SW480 (cell line): ENCODE results near the gene GCC2.
"Not testable (repeated sequence)": the region's sequence is repeated elsewhere in the genome, so short reads cannot be mapped to it uniquely, and the experiment has no call there.

Experiments
- DNase-seq: peaks from one replicate; pipeline ENCODE4 v3.0.0-alpha.2; 2016; ENCODE audit warnings: low spot score

The GCC2 gene

DNA sequence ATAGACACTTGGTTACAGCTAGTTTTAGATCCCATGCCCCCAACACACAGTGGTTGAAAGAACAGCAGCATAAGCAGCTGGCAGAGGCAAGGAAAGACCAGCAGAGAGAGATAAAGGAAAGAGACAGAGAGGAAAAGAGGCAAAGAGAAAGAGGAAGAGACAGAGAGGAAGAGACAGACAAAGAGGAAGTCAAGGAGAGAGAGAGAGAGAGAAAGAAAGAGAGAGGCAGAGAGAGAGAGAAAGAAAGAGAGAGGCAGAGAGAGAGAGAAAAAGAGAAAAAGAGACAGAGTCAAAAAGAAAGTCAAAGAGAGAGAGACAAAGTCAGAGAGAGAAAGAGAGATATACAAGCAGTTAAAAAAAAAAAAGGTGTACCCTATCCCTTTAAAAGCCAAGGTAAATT lies 76.3 kb downstream of the GCC2 start:
- not testable (repeated sequence) for DNase-seq

DNA sequence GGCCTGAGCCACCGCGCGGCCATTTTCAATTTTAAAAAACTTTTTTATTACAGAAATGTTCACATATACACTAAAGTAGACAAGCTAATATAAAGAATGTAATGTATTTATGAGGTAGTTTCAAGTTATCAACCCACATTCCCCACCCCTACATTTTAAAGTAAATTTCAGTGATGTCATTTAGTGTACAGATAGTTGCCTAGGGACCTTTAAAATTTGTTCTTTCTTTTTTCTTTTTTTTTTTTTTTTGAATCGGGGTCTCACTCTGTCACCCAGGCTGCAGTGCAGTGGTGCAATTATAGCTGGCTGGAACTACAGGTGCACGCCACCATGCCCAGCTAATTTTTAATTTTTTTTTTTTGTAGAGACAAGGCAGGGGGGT lies 82.7 kb downstream of the GCC2 start:
- DNase-seq, result no peak

DNA sequence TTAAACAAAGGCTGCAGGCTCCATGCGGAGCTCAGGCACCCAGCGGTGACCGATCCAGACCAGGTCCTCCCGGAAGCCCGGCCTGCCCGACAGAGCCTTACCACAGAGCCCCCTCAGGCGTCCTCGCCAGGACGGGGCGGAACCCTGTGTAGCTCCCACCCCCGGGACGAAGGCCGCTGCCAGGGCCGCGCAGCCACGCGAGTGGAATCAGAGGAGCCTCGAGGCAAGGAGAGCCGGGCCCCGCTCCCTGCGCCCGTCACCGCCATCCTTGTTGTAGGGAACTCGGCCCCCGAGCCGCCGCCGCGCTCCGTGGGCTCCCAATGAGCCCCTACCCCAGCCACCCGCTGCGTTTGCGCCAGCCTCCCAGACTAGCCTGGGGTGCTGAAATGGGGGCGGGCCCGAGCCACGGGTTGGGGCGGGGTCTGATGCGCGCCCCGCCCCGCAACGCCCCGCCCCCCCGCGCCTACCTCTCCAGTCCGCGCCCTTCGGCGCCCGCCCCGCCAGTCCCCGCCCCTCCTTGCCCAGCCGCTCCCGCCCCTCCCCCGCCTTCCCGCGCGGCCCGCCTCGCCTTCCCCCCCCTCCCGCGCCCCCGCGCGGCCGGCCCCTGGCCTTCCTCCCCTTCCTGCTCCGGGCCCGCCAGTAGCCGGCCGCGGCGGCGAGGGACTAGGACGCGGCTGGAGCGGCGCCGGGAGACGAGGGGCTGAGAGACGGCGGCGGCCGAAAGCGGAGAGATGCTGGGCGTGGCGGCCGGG lies 85.0 kb downstream of the GCC2 start, which contains the start of gene LIMS1:
Gene LIMS1, plus strand, starts transcription at position 639 of the 752 bp plus-strand sequence. Its CDS starts 93 bp downstream, at position 732.
- DNase-seq, result peak; percentile 91

DNA sequence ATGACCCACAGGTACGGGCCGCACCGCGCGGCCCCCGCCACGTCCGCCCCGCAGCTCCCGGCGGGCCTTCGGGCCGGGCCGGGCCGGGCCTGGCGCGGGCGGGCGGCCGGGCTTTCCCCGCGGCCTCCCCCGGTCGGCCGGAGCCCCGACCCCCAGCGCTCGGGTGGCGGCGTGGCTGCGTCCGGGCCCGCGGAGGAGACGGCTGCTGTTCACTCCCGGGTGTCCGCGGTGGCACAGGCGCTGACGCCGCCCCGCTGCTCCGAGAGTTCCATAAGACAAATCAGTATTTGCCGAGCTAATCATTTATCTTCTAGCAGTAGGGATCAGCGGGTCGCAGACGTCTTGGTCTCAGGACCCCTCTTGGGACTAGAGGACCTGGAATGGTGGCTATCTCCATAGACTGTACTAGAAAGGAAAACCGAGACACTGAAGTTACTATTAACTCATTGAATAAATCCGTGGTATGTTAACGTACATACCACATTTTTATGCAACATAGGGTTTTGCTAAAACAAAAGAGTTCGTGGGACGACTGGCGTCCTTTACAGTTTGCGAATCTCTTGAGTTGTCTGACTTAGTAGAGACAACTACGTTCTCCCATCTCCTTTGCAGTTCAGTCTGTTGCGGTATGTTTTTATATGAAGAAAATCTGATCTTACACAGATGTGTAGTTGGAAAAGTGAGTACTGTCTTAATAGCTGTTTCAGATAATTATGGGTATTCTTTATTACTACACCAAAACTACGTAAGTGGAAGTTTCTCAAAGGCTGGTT lies 85.8 kb downstream of the GCC2 start:
- peak; percentile 44 for DNase-seq

DNA sequence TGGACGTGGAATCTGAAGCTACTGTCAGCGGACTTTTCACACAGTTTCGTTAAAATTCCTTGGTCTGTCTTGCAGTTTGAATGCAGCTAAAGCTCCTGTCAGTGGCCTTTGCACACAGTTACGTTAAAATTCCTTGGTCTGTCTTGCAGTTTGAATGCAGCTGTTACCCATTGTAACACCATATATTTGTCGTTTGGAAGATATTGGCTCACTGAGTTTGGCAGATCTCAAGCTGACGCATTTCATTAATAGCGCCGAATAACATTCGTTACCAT lies 86.3 kb downstream of the GCC2 start:
- peak; percentile 18 for DNase-seq

DNA sequence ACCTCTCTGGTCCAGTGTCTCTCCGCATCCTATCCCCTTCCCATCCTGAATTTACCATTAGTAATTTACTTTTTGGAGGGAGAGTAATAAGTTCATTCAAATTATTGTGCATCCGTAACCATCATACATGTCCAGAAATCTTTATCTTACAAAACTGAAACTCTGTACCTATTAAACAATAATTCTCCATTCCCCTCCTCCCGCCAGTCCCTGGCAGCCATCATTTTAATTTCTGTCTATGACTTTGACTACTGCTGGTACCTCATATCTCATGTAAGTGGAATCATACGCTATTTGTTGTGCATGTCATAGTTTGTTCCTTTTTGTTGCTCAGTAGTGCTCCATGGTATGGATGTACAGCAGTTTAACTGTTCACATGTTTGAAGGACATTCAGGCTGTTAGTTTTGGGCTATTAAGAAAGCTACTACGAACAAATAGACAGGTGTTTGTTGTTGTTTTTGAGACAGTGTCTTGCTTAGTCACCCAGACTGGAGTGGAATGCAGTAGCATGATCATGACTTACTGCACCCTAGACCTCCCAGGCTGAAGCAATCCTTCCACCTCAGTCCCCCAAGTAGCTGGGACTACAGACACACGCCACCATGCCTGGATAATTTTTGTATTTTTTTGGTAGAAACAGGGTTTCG lies 87.3 kb downstream of the GCC2 start:
- peak; percentile 40 for DNase-seq

DNA sequence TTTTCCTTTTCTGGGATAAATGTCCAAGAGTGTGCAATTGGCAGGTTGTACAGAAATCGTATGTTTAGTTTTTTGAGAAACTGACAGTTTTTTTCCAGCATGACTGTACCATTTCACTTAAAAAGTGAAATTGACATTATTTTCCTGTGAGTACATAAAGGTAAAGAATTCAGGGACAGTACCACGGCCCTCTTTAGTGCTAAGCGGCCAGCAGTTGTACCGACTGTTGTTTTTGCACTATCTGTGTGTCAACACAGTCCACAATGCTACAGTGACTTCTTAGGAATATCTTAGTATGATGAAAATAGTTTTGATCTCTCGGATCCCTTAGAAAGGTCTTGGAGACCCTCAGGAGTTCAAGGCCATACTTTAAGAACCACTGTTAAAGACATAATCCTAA lies 87.9 kb downstream of the GCC2 start:
- DNase-seq, result no peak

DNA sequence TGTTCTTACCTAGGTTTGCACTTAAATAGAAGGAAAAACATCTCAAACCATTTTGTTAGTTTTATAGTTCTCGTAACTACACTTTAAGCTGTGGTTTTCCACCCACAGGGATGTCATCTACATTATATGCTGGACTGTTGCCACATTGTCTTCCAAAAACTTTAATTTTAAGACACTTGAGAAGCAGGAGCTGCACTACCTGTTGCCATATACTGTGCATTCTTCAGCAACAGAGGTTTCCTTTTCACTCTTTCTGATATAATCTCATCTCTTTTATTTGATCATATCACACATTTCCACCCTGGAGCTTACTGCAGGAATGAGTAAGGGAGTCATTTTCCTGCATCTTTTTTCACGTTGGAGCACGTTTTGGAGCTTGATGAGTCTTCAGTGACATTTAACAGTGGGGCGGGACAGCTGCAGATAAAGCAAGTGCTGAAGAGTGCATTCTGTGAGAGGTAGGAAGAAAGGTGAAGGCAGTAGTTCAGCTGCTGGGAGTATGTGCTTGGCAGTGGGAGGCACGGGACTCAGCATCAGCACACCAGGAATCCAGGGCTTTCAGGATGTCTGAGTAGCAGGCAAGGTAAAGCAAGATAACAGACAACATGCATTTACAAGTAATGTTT lies 89.1 kb downstream of the GCC2 start:
- DNase-seq, result no peak

DNA sequence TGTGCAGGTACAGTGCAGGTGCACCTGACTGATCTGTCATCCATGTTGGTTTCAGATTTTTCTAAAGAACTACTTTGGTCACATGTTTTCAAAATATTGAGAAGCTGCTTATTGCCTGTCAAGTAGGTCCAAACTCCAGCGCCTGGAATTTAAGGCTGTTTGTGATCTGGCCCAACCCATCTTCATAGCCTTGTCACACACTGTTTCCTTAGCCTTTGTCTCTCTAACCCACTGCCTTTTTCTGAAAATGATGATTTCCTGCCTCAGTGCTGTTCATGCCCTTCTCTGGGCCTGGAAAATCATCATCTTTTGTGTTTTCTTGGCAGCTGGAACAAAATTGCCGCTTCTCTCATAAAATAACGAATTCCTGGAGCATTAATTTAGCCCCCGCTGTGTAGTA lies 92.4 kb downstream of the GCC2 start:
- no peak for DNase-seq

DNA sequence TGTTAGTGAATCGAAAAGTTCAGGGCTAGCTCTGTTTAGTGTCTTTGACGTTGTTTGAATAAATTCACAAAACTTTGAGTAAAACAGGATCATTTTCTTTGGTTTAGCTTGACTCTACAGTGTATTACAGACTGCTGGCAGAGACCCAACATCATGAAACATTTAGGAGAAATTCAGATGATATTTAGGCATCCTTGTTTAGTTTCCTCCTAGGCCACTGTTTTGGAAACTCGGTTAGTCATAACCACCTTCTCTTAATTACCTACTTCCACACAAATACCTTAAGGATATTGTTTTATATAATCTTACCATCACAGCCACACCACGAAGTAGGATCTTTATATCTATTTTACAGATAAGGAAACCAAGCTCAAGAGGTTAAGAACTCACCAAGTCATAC lies 93.1 kb downstream of the GCC2 start:
- DNase-seq, result no peak

DNA sequence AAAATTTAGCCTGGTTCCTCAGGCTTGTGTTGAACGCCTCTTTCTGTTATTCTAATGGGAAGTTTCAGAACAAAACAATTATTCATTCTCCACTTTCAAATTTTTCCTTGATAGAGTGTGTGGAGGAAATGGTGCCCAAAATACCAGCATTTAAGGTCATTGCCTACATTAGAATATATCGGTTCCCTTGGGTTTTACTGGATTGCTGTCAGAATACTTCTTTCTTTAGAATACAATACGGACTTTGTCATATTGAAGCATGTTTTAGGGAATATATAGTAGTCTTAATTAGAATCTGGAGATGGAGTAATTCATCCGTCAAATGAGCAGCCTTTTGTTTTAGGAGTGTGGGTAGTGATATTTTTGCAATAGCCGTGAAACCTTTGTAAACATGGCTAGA lies 98.6 kb downstream of the GCC2 start:
- no peak for DNase-seq

DNA sequence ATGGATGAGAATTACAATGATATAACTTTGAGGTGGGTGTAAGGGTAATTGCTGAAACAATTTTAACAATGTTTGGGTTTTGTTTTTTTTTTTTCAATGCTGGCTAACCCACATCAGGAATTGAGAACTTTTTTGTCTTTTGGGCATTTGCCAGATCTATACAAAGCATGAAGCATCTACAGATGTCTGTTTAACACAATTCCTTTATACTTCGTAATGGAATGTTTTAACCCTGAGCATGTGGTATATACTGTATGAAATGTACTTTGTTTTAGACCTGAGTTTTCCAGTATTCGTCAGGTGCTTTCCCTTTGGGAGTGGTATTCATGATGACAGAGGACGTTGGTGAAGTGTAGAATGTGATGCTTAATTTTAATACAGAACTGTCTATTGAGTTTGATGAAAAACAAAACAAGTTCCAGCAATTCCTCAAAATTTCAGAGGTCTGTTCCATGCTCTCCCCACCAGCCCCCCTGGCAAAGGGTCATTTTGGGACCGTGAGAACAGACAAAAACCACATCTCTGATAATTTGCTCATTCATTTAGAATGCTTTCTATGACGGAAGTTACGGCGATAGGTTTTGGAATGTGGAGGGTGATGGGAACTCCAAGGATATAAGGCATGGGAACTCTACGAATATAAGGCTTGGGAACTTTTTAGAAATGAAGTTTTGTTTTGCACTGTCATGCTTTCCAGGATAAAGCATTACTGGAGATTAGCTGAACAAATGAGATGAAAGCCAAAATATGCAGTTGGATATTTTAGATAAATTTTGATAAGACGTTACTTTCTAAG lies 99.4 kb downstream of the GCC2 start:
- DNase-seq, result no peak

DNA sequence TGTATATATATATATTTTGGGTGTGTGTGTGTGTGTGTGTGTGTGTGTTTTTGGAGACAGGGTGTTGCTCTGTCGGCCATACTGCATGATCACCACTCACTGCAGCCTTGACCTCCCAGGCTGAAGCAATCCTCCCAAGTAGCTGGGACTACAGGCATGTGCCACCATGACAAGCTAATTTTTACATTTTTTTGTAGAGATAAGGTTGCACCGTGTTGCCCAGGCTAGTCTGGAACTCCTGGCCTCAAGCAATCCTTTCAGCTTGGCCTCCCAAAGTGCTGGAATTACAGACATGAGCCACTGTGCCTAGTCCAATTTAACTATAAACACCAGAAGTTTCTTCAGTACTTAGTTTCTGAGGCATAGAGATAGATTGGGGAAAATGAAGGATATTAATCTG lies 103.6 kb downstream of the GCC2 start:
- DNase-seq, result no peak

DNA sequence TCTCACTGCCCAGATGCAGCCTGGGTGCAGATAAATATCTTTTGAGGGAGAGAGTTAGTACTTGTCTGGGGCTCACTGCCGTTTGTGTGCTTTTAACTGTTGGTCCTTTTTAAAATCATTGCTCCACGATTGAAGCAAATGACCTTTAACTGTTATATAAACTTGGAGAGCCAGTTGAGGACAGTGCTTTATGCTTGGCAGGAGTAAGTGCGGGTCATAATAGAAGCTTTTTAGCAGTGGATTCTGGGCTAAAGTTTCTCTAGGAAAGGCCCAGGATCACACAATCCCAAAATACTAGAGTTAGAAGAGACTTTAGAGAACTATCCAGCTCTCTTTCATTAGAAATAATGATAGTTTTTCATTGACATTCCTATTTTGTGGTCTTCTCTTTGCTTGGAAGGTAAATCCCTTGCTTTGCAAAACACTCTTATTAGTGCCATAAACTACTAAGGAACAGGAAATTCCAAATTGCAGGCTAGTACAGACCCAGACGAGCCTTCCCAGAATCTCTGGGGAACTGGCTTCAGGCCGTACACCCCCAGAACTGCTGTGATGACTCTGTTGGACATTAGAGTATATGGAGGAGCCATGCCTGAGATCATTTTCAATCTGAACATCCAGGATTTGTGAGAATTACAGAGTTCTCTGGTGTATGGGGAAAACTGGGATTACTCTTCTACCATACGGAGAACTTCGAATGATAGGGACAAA lies 104.4 kb downstream of the GCC2 start:
- DNase-seq, result no peak

DNA sequence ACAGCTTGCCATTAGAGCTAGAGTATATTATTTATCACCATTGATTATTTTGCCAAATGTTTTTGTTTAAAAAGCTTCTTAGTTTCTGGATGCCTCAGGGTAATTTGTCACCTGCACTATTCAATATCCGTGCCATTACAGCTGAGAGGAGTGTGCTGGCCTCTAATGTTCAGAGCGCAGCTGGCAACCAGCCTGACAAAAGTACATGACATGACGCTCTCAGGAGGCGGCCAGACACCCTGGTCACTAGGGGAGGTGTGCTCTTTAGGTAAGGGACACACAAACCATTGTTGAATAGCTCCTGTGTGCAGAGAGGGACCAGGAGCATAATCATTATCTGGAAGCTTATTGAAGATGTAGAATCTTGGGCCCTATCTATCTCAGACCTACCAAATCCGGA lies 105.5 kb downstream of the GCC2 start:
- no peak for DNase-seq

DNA sequence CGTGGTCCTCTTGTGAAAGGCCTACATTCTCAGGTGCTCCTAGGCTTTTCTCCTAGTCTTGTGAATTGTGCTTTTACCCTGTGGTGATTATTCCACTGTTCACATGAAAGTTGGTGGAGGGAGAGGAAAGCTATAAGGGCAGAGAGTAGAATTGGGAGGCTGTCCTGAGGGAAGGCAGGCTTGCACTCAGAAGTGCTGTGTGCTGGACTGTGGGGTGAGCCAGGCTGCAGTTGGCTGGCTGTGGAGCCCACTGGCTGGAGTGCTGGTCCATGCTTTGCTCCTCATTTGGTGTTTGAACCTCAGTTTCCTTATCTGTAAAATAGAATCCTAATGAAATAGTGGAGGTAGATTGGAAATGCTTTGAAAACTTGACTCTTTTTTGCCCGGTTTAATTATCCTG lies 106.6 kb downstream of the GCC2 start:
- DNase-seq, result no peak

DNA sequence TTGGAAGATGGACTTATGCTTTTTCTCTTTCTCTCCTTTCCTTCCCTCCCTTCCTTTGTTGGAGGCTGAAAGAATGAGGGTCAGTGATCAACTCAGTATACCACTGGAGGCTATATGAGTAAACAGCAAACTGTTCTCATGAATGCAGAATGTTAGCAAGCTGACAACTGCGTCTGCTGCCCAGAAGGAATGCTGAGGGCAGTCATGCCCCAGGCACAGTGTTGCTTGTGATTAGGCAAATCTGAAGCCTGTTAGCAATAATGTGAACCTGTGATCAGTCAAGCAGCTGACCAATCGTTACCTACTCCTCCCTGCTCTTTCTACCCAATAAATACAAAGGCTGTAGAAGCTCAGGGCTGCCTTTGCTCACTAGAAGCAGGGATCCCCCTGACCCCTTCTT lies 107.6 kb downstream of the GCC2 start:
- not testable (repeated sequence) for DNase-seq
